Thyroid gland (tissue), 4 donors: Measurements from ENCODE around the gene MUTYH. TPM values are rescaled to one million over a fixed set of nuclear protein-coding genes. Genes with fewer than 3 reads are reported as not detected.
"Not testable (repeated sequence)": the region's sequence is repeated elsewhere in the genome, so short reads cannot be mapped to it uniquely, and the experiment has no call there.

ENCODE experiments used
- DNase-seq, 2 donors: peaks; one replicate each; pipeline ENCODE4 v3.0.0-alpha.2; 2019
- H3K27ac ChIP-seq, 3 donors: fragments of 200-600 bp; sonication (generic); 1 replicate in 2 of 3; 2 replicates in 1 of 3; pipeline ENCODE4 v1.5.1; 2016 to 2019; ENCODE audit warnings: mild to moderate bottlenecking in 1 of 3, moderate library complexity in 1 of 3
- H3K27me3 ChIP-seq: fragments of 200-600 bp; sonication (generic); one replicate; pipeline ENCODE4 v1.5.1; 2019
- H3K36me3 ChIP-seq, 2 donors: fragments of 200-600 bp; sonication (generic); one replicate each; pipeline ENCODE4 v1.5.1; 2016 to 2019
- H3K4me1 ChIP-seq, 2 donors: fragments of 200-600 bp; sonication (generic); one replicate each; pipeline ENCODE4 v1.5.1; 2017 to 2019
- H3K4me3 ChIP-seq, 3 donors: fragments of 200-600 bp; sonication (generic); replicated peaks in 1 of 3; 1 replicate in 2 of 3; 2 replicates in 1 of 3; pipeline ENCODE4 v1.5.1; 2016; ENCODE audit warnings: mild to moderate bottlenecking in 1 of 3
- H3K9me3 ChIP-seq: fragments of 200-600 bp; sonication (generic); one replicate; pipeline ENCODE4 v1.5.1; 2017
- POLR2A ChIP-seq, 2 donors: fragments of 450-650 bp; IDR thresholded peaks; one replicate each; pipeline ENCODE4 v1.6.1; 2017; ENCODE audit warnings: antibody characterized with exemption in 2 of 2, mild to moderate bottlenecking in 2 of 2, moderate library complexity in 1 of 2
- WGBS, 2 donors: methylation state at CpG; one replicate each; pipeline ENCODE4 v1.1.5; 2017; 5-methylcytosine and 5-hydroxymethylcytosine counted together
- intact Hi-C: fragments of 100-400 bp; cut with DNase I; formaldehyde crosslinking; loops from one replicate; pipeline ENCODE4 v1.15.1; 2023
- total RNA-seq, 4 donors: library from RNA; depleted of rRNA; stranded (reverse); fragments of >200 nt; gene quantifications; one replicate each; pipeline ENCODE4 v1.2.3, GENCODE V29; 2016
- TF ChIP-seq, protein P1 (sequence below), 6 experiments: fragments of 200-600 bp in 3 of 6; fragments of 450-650 bp in 3 of 6; sonication (generic) in 3 of 6; IDR thresholded peaks; one replicate each; pipeline ENCODE4 v1.5.1; 2016 to 2019; ENCODE audit warnings: antibody characterized with exemption in 6 of 6, mild to moderate bottlenecking in 2 of 6, inconsistent platforms in 1 of 6, moderate library complexity in 1 of 6

The MUTYH gene
- total RNA-seq, result 10 to 100 TPM; 23.7 to 45.9 (median 31.7) TPM

DNA sequence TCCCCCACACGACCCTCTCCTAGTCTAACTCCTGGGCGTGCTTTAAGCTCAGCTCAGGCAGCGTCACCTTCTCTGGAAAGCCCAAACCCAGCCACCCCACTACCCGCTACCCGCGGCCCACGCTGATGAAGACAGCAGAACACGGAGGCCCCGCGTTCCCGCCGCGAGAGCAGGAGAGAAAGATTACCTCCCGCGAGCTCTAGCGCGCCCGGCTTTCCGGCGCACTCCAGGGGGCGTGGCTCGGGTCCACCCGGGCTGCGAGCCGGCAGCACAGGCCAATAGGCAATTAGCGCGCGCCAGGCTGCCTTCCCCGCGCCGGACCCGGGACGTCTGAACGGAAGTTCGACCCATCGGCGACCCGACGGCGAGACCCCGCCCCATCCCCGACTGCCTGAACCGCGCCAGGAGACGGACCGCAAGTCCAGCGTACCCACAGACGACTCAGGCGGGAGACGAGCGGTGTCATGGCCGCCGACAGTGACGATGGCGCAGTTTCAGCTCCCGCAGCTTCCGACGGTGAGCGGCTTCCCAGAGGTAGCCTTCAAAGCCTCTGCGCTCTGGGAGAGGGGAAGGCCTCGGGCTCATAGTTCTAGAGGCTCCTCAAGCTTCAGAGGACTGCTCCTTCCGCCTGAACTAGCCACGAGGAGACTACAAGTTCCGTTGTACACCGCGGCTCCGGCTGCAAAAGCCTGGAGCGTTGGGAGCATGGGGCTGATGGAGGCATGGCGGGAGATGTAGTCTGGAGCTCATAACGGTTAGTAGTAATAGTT, at the start of gene MUTYH, which contains the start of gene TOE1:
Gene MUTYH (minus strand): TSS at position 652 of the 770 bp plus-strand sequence. CDS start 5,935 bp downstream, outside the sequence.
Gene TOE1 (plus strand): TSS at position 382 of the 770 bp plus-strand sequence. CDS start 83 bp downstream, at position 465.
- 2% methylated on average over 20 to 22 of the region's 70 CpGs for WGBS, 2 donors
- H3K27ac ChIP-seq, result peak within 1 kb of the TSS; percentile 93 to 96 (median 94)
- H3K9me3 ChIP-seq, result no peaks in the 10 kb centered on the region
- intact Hi-C loops, result no loop called here
- peak; percentile 94 to 95 for DNase-seq
- H3K27me3 ChIP-seq, result no peaks in the 10 kb centered on the region
- H3K4me3 ChIP-seq, result peak within 1 kb of the TSS; percentile 63 to 78 (median 74)
- H3K36me3 ChIP-seq, result peaks cover 24 to 28% of the 10 kb centered on the region in 2 donors
- H3K4me1 ChIP-seq, result peaks cover 18 to 23% of the 10 kb centered on the region in 2 donors
- peak; percentile 20 to 78 for TF ChIP-seq POLR2A (IDR thresholded peaks at IDR 0.05)
- TF ChIP-seq, protein P1, sequence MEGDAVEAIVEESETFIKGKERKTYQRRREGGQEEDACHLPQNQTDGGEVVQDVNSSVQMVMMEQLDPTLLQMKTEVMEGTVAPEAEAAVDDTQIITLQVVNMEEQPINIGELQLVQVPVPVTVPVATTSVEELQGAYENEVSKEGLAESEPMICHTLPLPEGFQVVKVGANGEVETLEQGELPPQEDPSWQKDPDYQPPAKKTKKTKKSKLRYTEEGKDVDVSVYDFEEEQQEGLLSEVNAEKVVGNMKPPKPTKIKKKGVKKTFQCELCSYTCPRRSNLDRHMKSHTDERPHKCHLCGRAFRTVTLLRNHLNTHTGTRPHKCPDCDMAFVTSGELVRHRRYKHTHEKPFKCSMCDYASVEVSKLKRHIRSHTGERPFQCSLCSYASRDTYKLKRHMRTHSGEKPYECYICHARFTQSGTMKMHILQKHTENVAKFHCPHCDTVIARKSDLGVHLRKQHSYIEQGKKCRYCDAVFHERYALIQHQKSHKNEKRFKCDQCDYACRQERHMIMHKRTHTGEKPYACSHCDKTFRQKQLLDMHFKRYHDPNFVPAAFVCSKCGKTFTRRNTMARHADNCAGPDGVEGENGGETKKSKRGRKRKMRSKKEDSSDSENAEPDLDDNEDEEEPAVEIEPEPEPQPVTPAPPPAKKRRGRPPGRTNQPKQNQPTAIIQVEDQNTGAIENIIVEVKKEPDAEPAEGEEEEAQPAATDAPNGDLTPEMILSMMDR (IDR thresholded peaks at IDR 0.05), result peak in 1 of 6 experiments; percentile 12

DNA sequence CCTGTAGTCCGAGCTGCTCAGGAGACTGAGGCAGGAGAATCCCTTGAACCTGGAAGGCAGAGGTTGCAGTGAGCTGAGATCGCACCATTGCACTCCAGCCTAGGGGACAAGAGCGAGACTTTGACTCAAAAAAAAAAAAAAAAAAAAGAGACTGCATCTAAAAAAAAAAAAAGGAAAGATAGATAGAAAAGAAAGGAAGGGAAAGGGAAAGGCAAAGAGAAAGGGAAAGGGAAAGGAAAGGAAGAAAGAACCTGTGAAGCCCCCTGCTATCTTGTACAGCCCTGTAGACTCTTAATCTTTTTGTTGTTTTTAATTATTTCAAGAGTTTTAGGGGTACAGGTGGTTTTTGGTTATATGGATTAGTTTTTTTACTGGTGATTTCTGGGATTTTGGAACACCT, 46.0 kb upstream of the MUTYH start:
- H3K27me3 ChIP-seq, result no peaks in the 10 kb centered on the region
- H3K4me1 ChIP-seq, result no peaks in the 10 kb centered on the region
- H3K36me3 ChIP-seq, result no peaks in the 10 kb centered on the region
- no peak for DNase-seq
- H3K4me3 ChIP-seq, result no peak overlapping the region
- no peak for TF ChIP-seq POLR2A (IDR thresholded peaks at IDR 0.05)
- TF ChIP-seq, protein P1 (IDR thresholded peaks at IDR 0.05), result no peak
- H3K27ac ChIP-seq, result no peak overlapping the region
- H3K9me3 ChIP-seq, result no peaks in the 10 kb centered on the region
- intact Hi-C loops, result no loop called here
- 97% methylated on average over 3 of the region's 3 CpGs for WGBS, 2 donors

DNA sequence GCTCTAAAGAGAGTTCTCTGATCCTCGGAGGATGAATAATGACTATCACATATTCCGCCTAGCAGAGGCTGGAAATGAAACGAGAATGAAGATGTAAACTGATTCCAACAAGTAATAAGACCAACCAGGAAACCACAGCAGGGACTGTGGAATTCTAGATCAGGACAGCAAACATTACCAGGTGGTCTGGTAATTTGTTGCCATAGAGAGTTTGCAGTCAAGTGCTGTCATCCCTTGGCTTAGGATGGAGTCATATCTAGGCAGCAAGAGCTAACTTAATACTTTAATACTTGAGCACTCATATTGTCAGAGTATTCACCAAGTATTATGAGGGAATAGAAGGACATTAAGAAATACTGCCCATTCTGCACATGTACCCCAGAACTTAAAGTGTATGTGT, 45.1 kb upstream of the MUTYH start:
- Histone ChIP-seq H3K27ac (no peak overlapping the region), H3K27me3 (no peaks in the 10 kb centered on the region), H3K4me1 (no peaks in the 10 kb centered on the region), H3K4me3 (no peak overlapping the region), H3K36me3 (no peaks in the 10 kb centered on the region), H3K9me3 (no peaks in the 10 kb centered on the region)
- WGBS, 2 donors, result 89 to 94% methylated on average over 3 of the region's 3 CpGs
- intact Hi-C loops, result no loop called here
- no peak for DNase-seq
- no peak for TF ChIP-seq POLR2A (IDR thresholded peaks at IDR 0.05)
- TF ChIP-seq, protein P1 (IDR thresholded peaks at IDR 0.05), result no peak

DNA sequence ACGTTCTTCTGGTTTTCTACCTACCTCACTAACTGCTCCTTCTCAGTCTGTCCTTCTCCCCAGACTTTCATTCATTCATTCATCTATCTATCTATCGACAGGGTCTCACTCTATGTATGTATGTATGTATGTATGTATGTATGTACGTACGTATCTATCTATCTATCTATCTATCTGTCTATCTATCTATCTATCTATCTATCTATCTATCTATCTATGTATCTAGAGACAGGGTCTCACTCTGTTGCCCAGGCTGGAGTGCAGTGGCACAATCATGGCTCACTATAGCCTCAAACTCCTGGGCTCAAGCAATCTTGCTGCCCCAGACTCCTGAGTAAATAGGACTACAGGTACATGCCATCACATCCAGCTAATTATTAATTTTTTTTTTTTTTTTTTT, 44.0 kb upstream of the MUTYH start:
- H3K27ac ChIP-seq, H3K36me3 ChIP-seq, intact Hi-C loops, H3K4me3 ChIP-seq, H3K9me3 ChIP-seq, H3K27me3 ChIP-seq, DNase-seq, H3K4me1 ChIP-seq: not testable (repeated sequence)
- WGBS, 2 donors, result 86 to 93% methylated on average over 4 of the region's 4 CpGs

DNA sequence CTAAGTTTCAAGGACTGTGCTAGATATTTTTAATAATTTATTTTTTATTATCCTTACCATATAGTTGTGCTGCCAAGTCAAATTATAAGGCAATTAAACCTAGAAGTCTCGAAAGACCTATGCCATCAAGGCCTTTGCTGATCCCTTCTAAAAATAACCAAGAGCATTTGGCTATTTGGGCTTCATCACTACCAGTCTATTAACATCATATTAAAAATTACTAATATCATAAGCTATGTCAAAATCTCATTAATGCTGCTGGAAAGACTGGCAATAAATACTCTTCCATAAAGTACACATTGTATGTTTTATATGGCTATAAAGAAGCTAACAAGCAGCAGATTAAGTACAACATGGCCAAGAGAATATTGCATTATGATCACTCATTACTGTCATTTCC, 43.0 kb upstream of the MUTYH start:
- H3K4me1 ChIP-seq, result no peaks in the 10 kb centered on the region
- no peaks in the 10 kb centered on the region for H3K36me3 ChIP-seq
- no peak for DNase-seq
- H3K27ac ChIP-seq, result no peak overlapping the region
- no peaks in the 10 kb centered on the region for H3K9me3 ChIP-seq
- TF ChIP-seq, protein P1 (IDR thresholded peaks at IDR 0.05), result no peak
- TF ChIP-seq POLR2A (IDR thresholded peaks at IDR 0.05), result no peak
- H3K27me3 ChIP-seq, result no peaks in the 10 kb centered on the region
- intact Hi-C loops, result no loop called here
- 83 to 94% methylated on average over 1 of the region's 1 CpG for WGBS, 2 donors
- H3K4me3 ChIP-seq, result no peak overlapping the region
